ENCODE results near the gene WDR53.
"Not testable (repeated sequence)": the region's sequence is repeated elsewhere in the genome, so short reads cannot be mapped to it uniquely, and the experiment has no call there.

The WDR53 gene

DNA sequence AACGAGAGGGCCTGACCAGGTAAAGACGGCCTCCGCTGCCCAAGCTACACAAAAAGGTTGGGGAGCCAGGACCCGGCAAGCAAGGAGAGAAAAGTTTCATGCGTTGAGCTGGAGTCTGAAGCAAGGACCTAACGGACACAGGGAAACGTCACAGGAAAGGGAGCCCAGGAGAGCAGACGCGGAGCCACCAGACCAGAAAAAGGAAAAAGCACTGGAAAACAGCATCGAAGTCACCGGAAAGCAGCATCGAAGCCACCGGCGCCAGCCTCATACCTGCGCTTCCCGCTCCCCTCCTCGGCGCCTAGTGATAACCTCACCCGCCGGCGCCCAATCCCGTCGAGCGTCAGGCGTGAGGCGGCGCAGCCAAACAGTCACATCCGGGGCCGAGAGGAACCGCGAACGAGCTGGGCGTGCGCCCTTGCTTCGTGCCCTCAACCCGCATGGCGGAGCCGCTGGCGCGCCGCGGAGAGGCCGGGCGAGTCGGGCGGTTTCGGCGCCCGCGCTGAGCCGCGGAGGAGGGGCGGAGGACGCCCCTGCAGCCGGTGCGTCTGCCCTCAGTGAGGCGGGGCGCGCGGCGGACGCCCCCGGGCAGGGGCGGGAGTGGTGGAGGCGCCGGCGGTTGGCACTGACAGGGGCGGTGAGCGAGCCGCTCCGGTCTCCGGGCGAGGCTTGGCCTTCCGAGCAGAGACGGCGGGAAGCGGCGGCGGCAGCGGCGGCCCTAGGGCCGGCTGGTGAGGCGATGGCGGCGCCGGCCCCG lies at the start of gene WDR53, which contains the start of gene FBXO45:
Gene WDR53 (minus strand): TSS at position 309 of the 757 bp plus-strand sequence. CDS start 7,079 bp downstream, outside the sequence.
Gene FBXO45 (plus strand): TSS at position 415 of the 757 bp plus-strand sequence. CDS start 325 bp downstream, at position 740.
- Histone ChIP-seq H3K4me2 (ENCODE audit: low read depth, low read length) (peak within 1 kb of the TSS; percentile 85), H3K4me3 (ENCODE audit: low read length) (peak within 1 kb of the TSS; percentile 92), H2AFZ (ENCODE audit: low read length) (peak within 1 kb of the TSS; percentile 87), H3K9ac (ENCODE audit: low read length) (peak within 1 kb of the TSS; percentile 88), H3K36me3 (replicated peaks; ENCODE audit: insufficient read depth, low read length) (no peaks in the 10 kb centered on the region), H3F3A (ENCODE audit: insufficient read depth, low read length) (peaks cover 24% of the 10 kb centered on the region), H3K79me2 (ENCODE audit: low read length) (peaks cover 75% of the 10 kb centered on the region), H3K9me2 (replicated peaks; ENCODE audit: insufficient read depth, low read length) (no peaks in the 10 kb centered on the region), H3K9me3 (replicated peaks; ENCODE audit: insufficient read depth, low read length) (no peaks in the 10 kb centered on the region), H4K20me1 (ENCODE audit: insufficient read depth, low read length) (no peaks in the 10 kb centered on the region; the same call in 1 of the 2 replicates), H3K27ac (ENCODE audit: low read length) (peak within 1 kb of the TSS; percentile 63; the same call in 1 of the 2 replicates), H3K4me1 (ENCODE audit: low read length) (peaks cover 28% of the 10 kb centered on the region), H3K27me3 (replicated peaks; ENCODE audit: insufficient read depth, low read length) (no peaks in the 10 kb centered on the region)
- DNase-seq: peak; percentile 99
- TF ChIP-seq, protein P1, sequence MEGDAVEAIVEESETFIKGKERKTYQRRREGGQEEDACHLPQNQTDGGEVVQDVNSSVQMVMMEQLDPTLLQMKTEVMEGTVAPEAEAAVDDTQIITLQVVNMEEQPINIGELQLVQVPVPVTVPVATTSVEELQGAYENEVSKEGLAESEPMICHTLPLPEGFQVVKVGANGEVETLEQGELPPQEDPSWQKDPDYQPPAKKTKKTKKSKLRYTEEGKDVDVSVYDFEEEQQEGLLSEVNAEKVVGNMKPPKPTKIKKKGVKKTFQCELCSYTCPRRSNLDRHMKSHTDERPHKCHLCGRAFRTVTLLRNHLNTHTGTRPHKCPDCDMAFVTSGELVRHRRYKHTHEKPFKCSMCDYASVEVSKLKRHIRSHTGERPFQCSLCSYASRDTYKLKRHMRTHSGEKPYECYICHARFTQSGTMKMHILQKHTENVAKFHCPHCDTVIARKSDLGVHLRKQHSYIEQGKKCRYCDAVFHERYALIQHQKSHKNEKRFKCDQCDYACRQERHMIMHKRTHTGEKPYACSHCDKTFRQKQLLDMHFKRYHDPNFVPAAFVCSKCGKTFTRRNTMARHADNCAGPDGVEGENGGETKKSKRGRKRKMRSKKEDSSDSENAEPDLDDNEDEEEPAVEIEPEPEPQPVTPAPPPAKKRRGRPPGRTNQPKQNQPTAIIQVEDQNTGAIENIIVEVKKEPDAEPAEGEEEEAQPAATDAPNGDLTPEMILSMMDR (IDR thresholded peaks at IDR 0.05; ENCODE audit: low read length): no peak
- TF ChIP-seq EZH2 (optimal IDR thresholded peaks at IDR 0.05; ENCODE audit: low read depth, low read length): no peak
- TF ChIP-seq EZH2phosphoT487 (IDR thresholded peaks at IDR 0.05; ENCODE audit: low read length): no peak

DNA sequence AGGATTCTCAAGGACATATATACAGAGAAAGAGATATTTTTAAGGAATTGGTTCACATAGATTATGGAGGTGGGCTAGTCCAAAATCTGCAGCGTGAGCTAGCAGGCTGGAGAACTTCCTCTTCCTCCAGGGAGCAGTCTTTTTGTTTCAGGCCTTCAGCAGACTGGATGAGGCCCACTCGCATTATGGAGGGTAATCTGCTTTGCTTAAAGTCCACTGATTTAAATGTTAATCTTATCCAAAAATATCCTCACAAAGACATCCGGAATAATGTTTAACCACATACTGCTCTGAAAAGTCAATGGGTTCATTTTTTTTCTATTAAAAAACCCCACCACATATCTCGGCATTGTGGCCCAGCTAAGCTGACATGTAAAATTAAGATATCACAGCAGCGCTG lies 48.9 kb upstream of the WDR53 start:
- H3K9me2 ChIP-seq (replicated peaks; ENCODE audit: insufficient read depth, low read length): no peaks in the 10 kb centered on the region
- TF ChIP-seq EZH2phosphoT487 (IDR thresholded peaks at IDR 0.05; ENCODE audit: low read length) (no peak), EZH2 (optimal IDR thresholded peaks at IDR 0.05; ENCODE audit: low read depth, low read length) (no peak)
- TF ChIP-seq, protein P1 (IDR thresholded peaks at IDR 0.05; ENCODE audit: low read length): no peak
- H3K27ac ChIP-seq (ENCODE audit: low read length): no peak overlapping the region
- H2AFZ ChIP-seq (ENCODE audit: low read length): no peak overlapping the region
- H3K79me2 ChIP-seq (ENCODE audit: low read length): no peaks in the 10 kb centered on the region
- no peaks in the 10 kb centered on the region for H3K9me3 ChIP-seq (replicated peaks; ENCODE audit: insufficient read depth, low read length)
- no peaks in the 10 kb centered on the region for H3K36me3 ChIP-seq (replicated peaks; ENCODE audit: insufficient read depth, low read length)
- H3K4me2 ChIP-seq (ENCODE audit: low read depth, low read length): no peak overlapping the region
- no peaks in the 10 kb centered on the region for H3K4me1 ChIP-seq (ENCODE audit: low read length)
- no peak overlapping the region for H3K4me3 ChIP-seq (ENCODE audit: low read length)
- H4K20me1 ChIP-seq (ENCODE audit: insufficient read depth, low read length): no peaks in the 10 kb centered on the region
- H3F3A ChIP-seq (ENCODE audit: insufficient read depth, low read length): no peaks in the 10 kb centered on the region
- H3K27me3 ChIP-seq (replicated peaks; ENCODE audit: insufficient read depth, low read length): no peaks in the 10 kb centered on the region
- DNase-seq: no peak
- H3K9ac ChIP-seq (ENCODE audit: low read length): no peak overlapping the region

DNA sequence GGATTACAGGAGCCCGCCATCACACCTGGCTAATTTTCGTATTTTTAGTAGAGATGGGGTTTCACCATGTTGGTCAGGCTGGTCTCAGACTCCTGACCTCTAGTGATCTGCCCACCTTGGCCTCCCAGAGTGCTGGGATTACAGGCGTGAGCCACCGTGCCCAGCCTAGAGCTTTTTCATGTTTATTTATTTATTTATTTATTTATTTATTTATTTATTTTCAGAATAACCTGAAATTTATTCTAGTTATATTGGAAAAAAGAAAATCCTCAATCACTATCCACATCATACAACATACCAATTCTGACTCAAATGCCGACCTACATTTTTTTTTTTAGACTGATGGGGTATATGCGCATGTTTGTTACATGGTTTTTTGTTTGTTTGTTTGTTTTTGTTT lies 46.9 kb upstream of the WDR53 start:
- H3K27ac ChIP-seq (ENCODE audit: low read length); H3K4me1 ChIP-seq (ENCODE audit: low read length); H3K9me3 ChIP-seq (replicated peaks; ENCODE audit: insufficient read depth, low read length): not testable (repeated sequence)

More for the DNA sequence above, 46.9 kb upstream of the WDR53 start:
- H3K4me3 ChIP-seq (ENCODE audit: low read length); H3K36me3 ChIP-seq (replicated peaks; ENCODE audit: insufficient read depth, low read length); H3K79me2 ChIP-seq (ENCODE audit: low read length); H3F3A ChIP-seq (ENCODE audit: insufficient read depth, low read length); H3K27me3 ChIP-seq (replicated peaks; ENCODE audit: insufficient read depth, low read length); DNase-seq; H3K9ac ChIP-seq (ENCODE audit: low read length); H2AFZ ChIP-seq (ENCODE audit: low read length); H3K4me2 ChIP-seq (ENCODE audit: low read depth, low read length); H4K20me1 ChIP-seq (ENCODE audit: insufficient read depth, low read length); H3K9me2 ChIP-seq (replicated peaks; ENCODE audit: insufficient read depth, low read length): not testable (repeated sequence)

Measured in MM.1S (cell line).